IMR-90 (cell line): Measurements from ENCODE around the gene NFATC1. TPM values are rescaled to one million over a fixed set of nuclear protein-coding genes. Genes with fewer than 3 reads are reported as not detected.

Source experiments
- ATAC-seq: fragments of 200-7000 bp; cut with Tn5 transposase; 2 replicates; pipeline ENCODE4 v1.9.1; 2020; ENCODE audit warnings: low read depth, mild to moderate bottlenecking, moderate library complexity
- BruUV-seq: library from RNA; stranded (reverse); fragments of 400-500 nt; replicated peaks from 2 replicates; lab custom pipeline; 2021; lab: Mats Ljungman, UMichigan
- CTCF ChIA-PET: fragments of 300-600 bp; formaldehyde crosslinking; extraction: SDS; loops from one replicate; lab custom pipeline; 2021; ENCODE audit warnings: antibody characterized with exemption; lab: Yijun Ruan, JAX
- POLR2A ChIA-PET: fragments of 300-600 bp; sonication (Branson Sonifier 250); formaldehyde crosslinking; loops from one replicate; lab custom pipeline; 2022; ENCODE audit warnings: antibody characterized with exemption; ENCODE audit not compliant: unreplicated experiment; lab: Charles Lee
- DNase-seq: peaks from one replicate; pipeline ENCODE4 v3.0.0; 2013
- H2AFZ ChIP-seq: replicated peaks from 2 replicates; pipeline ENCODE3; 2013; ENCODE audit warnings: low read length, mild to moderate bottlenecking; ENCODE audit not compliant: poor library complexity
- H2AK5ac ChIP-seq: 2 replicates; pipeline ENCODE4 v1.6.1; 2013; ENCODE audit warnings: low read depth, low read length, inconsistent platforms
- H2AK9ac ChIP-seq: replicated peaks from 2 replicates; pipeline ENCODE3; 2013; ENCODE audit warnings: mild to moderate bottlenecking, low read depth, low read length, moderate library complexity; ENCODE audit not compliant: poor library complexity
- H2BK120ac ChIP-seq: 2 replicates; pipeline ENCODE4 v1.6.1; 2013; ENCODE audit warnings: low read depth, low read length, inconsistent platforms
- H2BK15ac ChIP-seq: 3 replicates; pipeline ENCODE4 v1.6.1; 2013; ENCODE audit warnings: low read depth, low read length, inconsistent platforms
- H2BK20ac ChIP-seq: 2 replicates; pipeline ENCODE4 v1.6.1; 2013; ENCODE audit warnings: low read depth, mild to moderate bottlenecking, inconsistent platforms, low read length, moderate library complexity
- H2BK5ac ChIP-seq: 2 replicates; pipeline ENCODE4 v1.6.1; 2013; ENCODE audit warnings: mild to moderate bottlenecking, low read depth, low read length, inconsistent platforms; ENCODE audit not compliant: poor library complexity, severe bottlenecking
- H3K14ac ChIP-seq: replicated peaks from 2 replicates; pipeline ENCODE4 v1.6.1; 2013; ENCODE audit warnings: low read depth, low read length, inconsistent platforms
- H3K18ac ChIP-seq: 2 replicates; pipeline ENCODE4 v1.6.1; 2013; ENCODE audit warnings: low read depth, low read length, control low read depth
- H3K23ac ChIP-seq: 2 replicates; pipeline ENCODE4 v1.6.1; 2013; ENCODE audit warnings: low read depth, low read length, inconsistent platforms
- H3K27ac ChIP-seq: 2 replicates; pipeline ENCODE4 v1.5.1; 2013; ENCODE audit warnings: mild to moderate bottlenecking, control low read depth, low read length; ENCODE audit not compliant: insufficient read depth
- H3K27me3 ChIP-seq: 2 replicates; pipeline ENCODE4 v1.6.1; 2013; ENCODE audit warnings: low read length; ENCODE audit not compliant: control insufficient read depth, insufficient read depth
- H3K36me3 ChIP-seq: 2 replicates; pipeline ENCODE4 v1.6.1; 2013; ENCODE audit warnings: low read length, mixed read lengths; ENCODE audit not compliant: control insufficient read depth, insufficient read depth
- H3K4ac ChIP-seq: 2 replicates; pipeline ENCODE4 v1.6.1; 2013; ENCODE audit warnings: low read depth, low read length, inconsistent platforms
- H3K4me1 ChIP-seq: 2 replicates; pipeline ENCODE4 v1.6.1; 2013; ENCODE audit warnings: low read length, mixed read lengths; ENCODE audit not compliant: control insufficient read depth, insufficient read depth
- H3K4me2 ChIP-seq: 2 replicates; pipeline ENCODE4 v1.6.1; 2013; ENCODE audit warnings: low read depth, mild to moderate bottlenecking, control low read depth, low read length, moderate library complexity
- H3K4me3 ChIP-seq: 2 replicates; pipeline ENCODE4 v1.5.1; 2013; ENCODE audit warnings: low read depth, mild to moderate bottlenecking, control low read depth, low read length, moderate library complexity; ENCODE audit not compliant: insufficient read depth
- H3K56ac ChIP-seq: 2 replicates; pipeline ENCODE4 v1.6.1; 2013; ENCODE audit warnings: low read length, inconsistent platforms; ENCODE audit not compliant: insufficient read depth; ENCODE audit errors: extremely low read depth
- H3K79me1 ChIP-seq, 2 experiments: 2 replicates each; pipeline ENCODE4 v1.6.1; 2013; ENCODE audit warnings: low read length in 2 of 2, inconsistent platforms in 1 of 2, low read depth in 1 of 2
- H3K9ac ChIP-seq: 2 replicates; pipeline ENCODE4 v1.6.1; 2013; ENCODE audit warnings: low read depth, low read length, control low read depth
- H3K9me1 ChIP-seq: 2 replicates; pipeline ENCODE4 v1.6.1; 2013; ENCODE audit warnings: low read length, inconsistent platforms; ENCODE audit not compliant: insufficient read depth
- H3K9me3 ChIP-seq: 2 replicates; pipeline ENCODE4 v1.6.1; 2013; ENCODE audit warnings: low read length; ENCODE audit not compliant: control insufficient read depth, insufficient read depth
- H4K20me1 ChIP-seq: 2 replicates; pipeline ENCODE4 v1.6.1; 2013; ENCODE audit warnings: low read length, inconsistent platforms; ENCODE audit not compliant: insufficient read depth
- H4K5ac ChIP-seq: 2 replicates; pipeline ENCODE4 v1.6.1; 2013; ENCODE audit warnings: mild to moderate bottlenecking, low read depth, low read length, control low read depth
- H4K8ac ChIP-seq, 2 experiments: 2 replicates each; pipeline ENCODE4 v1.6.1; 2013; ENCODE audit warnings: low read depth in 2 of 2, low read length in 2 of 2, control low read depth in 1 of 2, inconsistent platforms in 1 of 2
- H4K91ac ChIP-seq: 2 replicates; pipeline ENCODE4 v1.6.1; 2013; ENCODE audit warnings: low read depth, low read length, inconsistent platforms; ENCODE audit not compliant: insufficient read depth
- BHLHE40 ChIP-seq: fragments of 150-350 bp; IDR thresholded peaks from 2 replicates; pipeline ENCODE4 v1.6.1; 2016; ENCODE audit warnings: mild to moderate bottlenecking, low read depth, low read length
- CEBPB ChIP-seq: IDR thresholded peaks from 2 replicates; pipeline ENCODE4 v1.6.1; 2012; ENCODE audit warnings: low read depth, low read length, improper control_type of control experiment
- CHD1 ChIP-seq: IDR thresholded peaks from 2 replicates; pipeline ENCODE4 v1.6.1; 2012; ENCODE audit warnings: low read depth, low read length, improper control_type of control experiment
- CTCF ChIP-seq: conservative IDR thresholded peaks from 2 replicates; pipeline ENCODE4 v1.5.1; 2012; ENCODE audit warnings: mild to moderate bottlenecking, low read depth, low read length, improper control_type of control experiment
- ELK1 ChIP-seq: fragments of 150-350 bp; IDR thresholded peaks from 2 replicates; pipeline ENCODE4 v1.6.1; 2016; ENCODE audit warnings: low read depth, mild to moderate bottlenecking, low read length, moderate library complexity, borderline replicate concordance
- FOS ChIP-seq: fragments of 150-350 bp; IDR thresholded peaks from 2 replicates; pipeline ENCODE4 v1.6.1; 2016; ENCODE audit warnings: low read depth, low read length
- MAFK ChIP-seq: IDR thresholded peaks from 2 replicates; pipeline ENCODE4 v1.6.1; 2012; ENCODE audit warnings: low read depth, low read length, improper control_type of control experiment
- MAZ ChIP-seq: IDR thresholded peaks from 2 replicates; pipeline ENCODE4 v1.6.1; 2012; ENCODE audit warnings: low read depth, mild to moderate bottlenecking, low read length, improper control_type of control experiment, moderate library complexity, borderline replicate concordance
- MXI1 ChIP-seq: IDR thresholded peaks from 2 replicates; pipeline ENCODE4 v1.6.1; 2012; ENCODE audit warnings: low read depth, mild to moderate bottlenecking, low read length, moderate library complexity, borderline replicate concordance
- NFE2L2 ChIP-seq: fragments of 150-350 bp; IDR thresholded peaks from 2 replicates; pipeline ENCODE4 v1.6.1; 2016; ENCODE audit warnings: low read depth, mild to moderate bottlenecking, low read length
- RAD21 ChIP-seq: IDR thresholded peaks from 2 replicates; pipeline ENCODE4 v1.6.1; 2012; ENCODE audit warnings: low read length, improper control_type of control experiment
- RCOR1 ChIP-seq: IDR thresholded peaks from 2 replicates; pipeline ENCODE4 v1.6.1; 2012; ENCODE audit warnings: mild to moderate bottlenecking, low read length, improper control_type of control experiment; ENCODE audit not compliant: insufficient replicate concordance
- SMC3 ChIP-seq: fragments of 150-350 bp; IDR thresholded peaks from 2 replicates; pipeline ENCODE4 v1.6.1; 2016; ENCODE audit warnings: low read depth, mild to moderate bottlenecking, antibody characterized with exemption, low read length, moderate library complexity
- USF2 ChIP-seq: fragments of 150-350 bp; IDR thresholded peaks from 2 replicates; pipeline ENCODE4 v1.6.1; 2017; ENCODE audit warnings: mild to moderate bottlenecking, antibody characterized with exemption, low read length, low read depth
- WGBS, 2 experiments: methylation state at CpG; one replicate each; pipeline versions ENCODE4 v1.1.5 to v1.1.7; 2013; ENCODE audit warnings: missing lambda C conversion rate in 2 of 2; ENCODE audit not compliant: insufficient read length in 1 of 2; ENCODE audit errors: extremely low coverage in 2 of 2; 5-methylcytosine and 5-hydroxymethylcytosine counted together
- dilution Hi-C: fragments of 300-500 bp; cut with HindIII; formaldehyde crosslinking; loops from one replicate; pipeline ENCODE4 v1.14.3; 2018; ENCODE audit warnings: low sequenced_read_pairs; ENCODE audit not compliant: unreplicated experiment
- in situ Hi-C: fragments of 300-500 bp; cut with MboI; formaldehyde crosslinking; loops from 3 replicates; pipeline ENCODE4 v1.14.3; 2019; ENCODE audit warnings: low sequenced_read_pairs, inconsistent platforms, mixed read lengths
- intact Hi-C: fragments of 100-400 bp; cut with micrococcal nuclease; formaldehyde crosslinking; loops from 2 replicates; pipeline ENCODE4 v1.10.0; 2022
- polyA plus RNA-seq, 3 experiments: library from polyadenylated mRNA; depleted of rRNA; stranded (reverse); fragments of >200 nt; gene quantifications; 2 replicates each; pipeline ENCODE4 v1.2.3, GENCODE V29; 2012; ENCODE audit warnings: low replicate concordance in 1 of 3
- total RNA-seq: library from RNA; depleted of rRNA; stranded (reverse); fragments of >200 nt; gene quantifications from 2 replicates; pipeline ENCODE4 v1.2.3, GENCODE V29; 2012

Gene NFATC1
- total and polyA plus RNA-seq, 2 of the 4 experiments (the other 2 are of a cell fraction): 0.36 to 1.8 TPM

- H2AFZ ChIP-seq: no peak overlapping the region
- no peak overlapping the region for H4K5ac ChIP-seq
- H3K9ac ChIP-seq: no peak overlapping the region
- 60% methylated on average over 2 of the region's 14 CpGs; no CpG with 5 or more reads in 1 of the 2 experiments for WGBS, 2 experiments
- no peak overlapping the region for H3K56ac ChIP-seq
- no peaks in the 10 kb centered on the region for H3K79me1 ChIP-seq
- no peak overlapping the region for H4K8ac ChIP-seq
- in situ Hi-C loops: no loop called here
- no peaks in the 10 kb centered on the region for H4K20me1 ChIP-seq
- no peak overlapping the region for H4K91ac ChIP-seq
- no peak overlapping the region for H3K4ac ChIP-seq
- ChIA-PET CTCF (no interaction called here), POLR2A (no interaction called here)
- TF ChIP-seq RCOR1 (no peak), SMC3 (no peak), NFE2L2 (no peak), CTCF (no peak), CEBPB (no peak), ELK1 (no peak), MAFK (no peak), CHD1 (no peak), MAZ (no peak), FOS (no peak), RAD21 (no peak), BHLHE40 (no peak), USF2 (no peak), MXI1 (no peak)
- H2BK120ac ChIP-seq: no peak overlapping the region
- H2BK15ac ChIP-seq: no peak overlapping the region
- DNase-seq (no peak), ATAC-seq (no peak)
- no peak overlapping the region for H3K23ac ChIP-seq
- intact Hi-C loops: no loop called here
- no peaks in the 10 kb centered on the region for H3K9me3 ChIP-seq
- H3K18ac ChIP-seq: no peak overlapping the region
- dilution Hi-C loops: no loop called here
- no peaks in the 10 kb centered on the region; the same call in 1 of the 2 replicates for H3K4me1 ChIP-seq
- no peak overlapping the region for H2AK5ac ChIP-seq
- no peaks in the 10 kb centered on the region for H3K9me1 ChIP-seq
- no peak overlapping the region for H3K4me3 ChIP-seq
- H3K36me3 ChIP-seq: no peaks in the 10 kb centered on the region
- no peak overlapping the region for H3K14ac ChIP-seq
- H2AK9ac ChIP-seq: no peak overlapping the region
- H3K27me3 ChIP-seq: peaks cover 7% of the 10 kb centered on the region
- BruUV-seq: no TSS peak
- no peak overlapping the region for H2BK5ac ChIP-seq
- no peak overlapping the region for H3K4me2 ChIP-seq
- no peak overlapping the region for H2BK20ac ChIP-seq
- no peak overlapping the region for H3K27ac ChIP-seq
These were observed 123.0 kb downstream of the NFATC1 start for GRCh38 chr18:79518683-79519128.
